Measurements from ENCODE around the gene HNRNPUL2. TPM values are rescaled to one million over a fixed set of nuclear protein-coding genes. Genes with fewer than 3 reads are reported as not detected.

The HNRNPUL2 gene
- total and polyA plus RNA-seq, 9 of the 15 experiments (the other 6 are each of a cell fraction or from before 2014, with no cell fraction given), result 0.89 to 44.3 (median 15.2) TPM

GRCh38 chr11:62665599-62666258, 61.5 kb downstream of the HNRNPUL2 start:
- in situ Hi-C loops (cut with MboI), result no loop called here
- CTCF ChIA-PET (ENCODE audit: low intra/inter-chr PET ratio), result interaction anchor here (0.7 kb wide), 1 partner anchor 35 kb away, joined by 3 read pairs; no protein-coding TSS in a partner anchor
- BruUV-seq (replicated peaks), result no TSS peak
- H2AFZ ChIP-seq (ENCODE audit: low read depth, low read length), result no peak overlapping the region
- under 1% methylated on average over 33 of the region's 39 CpGs for WGBS (ENCODE audit: insufficient coverage, low coverage, missing lambda C conversion rate)
- no peaks in the 10 kb centered on the region for H3K9me3 ChIP-seq (replicated peaks; ENCODE audit: control insufficient read depth, insufficient read depth, low read depth, low read length)
- peaks cover 81% of the 10 kb centered on the region for H3K79me2 ChIP-seq (ENCODE audit: control insufficient read depth, insufficient read depth, low read length)
- no peak for FAIRE-seq
- H3K4me1 ChIP-seq (replicated peaks in 1 of 2; ENCODE audit: control insufficient read depth in 2 of 2, insufficient read depth in 2 of 2, low read length in 2 of 2), result peaks cover 19 to 41% of the 10 kb centered on the region in 2 experiments; a peak in 4 of 5 replicates
- H3K9ac ChIP-seq (ENCODE audit: insufficient read depth in 1 of 2, low read depth in 2 of 2, low read length in 2 of 2), result peak overlapping the region; percentile 85 to 100
- peak; percentile 47 to 75 (median 66) for DNase-seq (ENCODE audit: extremely low read depth in 1 of 4, low spot score in 3 of 4)
- POLR2A ChIA-PET, result interaction anchor here (0.5 to 8.8 kb wide), 57 partner anchors 9 to 1072 kb away, joined by 3 to 161 read pairs (median 5); partner anchors contain the start of genes B3GAT3, EEF1G, EML3 and GANAB
- intact Hi-C loops (cut with micrococcal nuclease), result loop anchor here (2.0 to 5.0 kb wide), 2 partner anchors 19 to 177 kb away; partner anchors contain the start of gene GANAB
- no peaks in the 10 kb centered on the region for H3K9me1 ChIP-seq (ENCODE audit: control insufficient read depth, insufficient read depth, low read length)
- peak overlapping the region; percentile 73 for H3K4me3 ChIP-seq
- no peaks in the 10 kb centered on the region for H3K27me3 ChIP-seq (ENCODE audit: control insufficient read depth in 2 of 2, insufficient read depth in 2 of 2, low read length in 2 of 2)
- H3K4me2 ChIP-seq (ENCODE audit: insufficient read depth, low read length), result peak overlapping the region; percentile 97
- H4K20me1 ChIP-seq (replicated peaks; ENCODE audit: control insufficient read depth, insufficient read depth, low read length), result peaks cover 7% of the 10 kb centered on the region; the same call in 1 of the 2 replicates
- peak; percentile 32 for ATAC-seq
- H3K27ac ChIP-seq (ENCODE audit: extremely low read depth, low read depth, low read length), result peak overlapping the region; percentile 72
- H3K36me3 ChIP-seq (ENCODE audit: control insufficient read depth, insufficient read depth, low read length), result peaks cover 55% of the 10 kb centered on the region
- TF ChIP-seq HNRNPH1 (optimal IDR thresholded peaks at IDR 0.05; ENCODE audit: low read depth, low read length) (no peak), ZBTB11 (CRISPR knock-in tag; IDR thresholded peaks at IDR 0.05) (no peak), SAP30 (IDR thresholded peaks at IDR 0.05; ENCODE audit: borderline replicate concordance, insufficient read depth, low read depth, low read length, poor library complexity, severe bottlenecking) (peak; percentile 32), SP2 (IDR thresholded peaks at IDR 0.05; ENCODE audit: extremely low read depth, low read depth, low read length, poor library complexity, severe bottlenecking) (no peak), ZNF143 (CRISPR knock-in tag; IDR thresholded peaks at IDR 0.05) (peak; percentile 36; the same call in 1 of the 2 replicates), DLX4 (CRISPR knock-in tag; IDR thresholded peaks at IDR 0.05) (no peak), CBFA2T3 (IDR thresholded peaks at IDR 0.05) (no peak), KDM2B (CRISPR knock-in tag; IDR thresholded peaks at IDR 0.05) (no peak), CC2D1A (IDR thresholded peaks at IDR 0.05) (no peak)
- TF ChIP-seq, protein P1, sequence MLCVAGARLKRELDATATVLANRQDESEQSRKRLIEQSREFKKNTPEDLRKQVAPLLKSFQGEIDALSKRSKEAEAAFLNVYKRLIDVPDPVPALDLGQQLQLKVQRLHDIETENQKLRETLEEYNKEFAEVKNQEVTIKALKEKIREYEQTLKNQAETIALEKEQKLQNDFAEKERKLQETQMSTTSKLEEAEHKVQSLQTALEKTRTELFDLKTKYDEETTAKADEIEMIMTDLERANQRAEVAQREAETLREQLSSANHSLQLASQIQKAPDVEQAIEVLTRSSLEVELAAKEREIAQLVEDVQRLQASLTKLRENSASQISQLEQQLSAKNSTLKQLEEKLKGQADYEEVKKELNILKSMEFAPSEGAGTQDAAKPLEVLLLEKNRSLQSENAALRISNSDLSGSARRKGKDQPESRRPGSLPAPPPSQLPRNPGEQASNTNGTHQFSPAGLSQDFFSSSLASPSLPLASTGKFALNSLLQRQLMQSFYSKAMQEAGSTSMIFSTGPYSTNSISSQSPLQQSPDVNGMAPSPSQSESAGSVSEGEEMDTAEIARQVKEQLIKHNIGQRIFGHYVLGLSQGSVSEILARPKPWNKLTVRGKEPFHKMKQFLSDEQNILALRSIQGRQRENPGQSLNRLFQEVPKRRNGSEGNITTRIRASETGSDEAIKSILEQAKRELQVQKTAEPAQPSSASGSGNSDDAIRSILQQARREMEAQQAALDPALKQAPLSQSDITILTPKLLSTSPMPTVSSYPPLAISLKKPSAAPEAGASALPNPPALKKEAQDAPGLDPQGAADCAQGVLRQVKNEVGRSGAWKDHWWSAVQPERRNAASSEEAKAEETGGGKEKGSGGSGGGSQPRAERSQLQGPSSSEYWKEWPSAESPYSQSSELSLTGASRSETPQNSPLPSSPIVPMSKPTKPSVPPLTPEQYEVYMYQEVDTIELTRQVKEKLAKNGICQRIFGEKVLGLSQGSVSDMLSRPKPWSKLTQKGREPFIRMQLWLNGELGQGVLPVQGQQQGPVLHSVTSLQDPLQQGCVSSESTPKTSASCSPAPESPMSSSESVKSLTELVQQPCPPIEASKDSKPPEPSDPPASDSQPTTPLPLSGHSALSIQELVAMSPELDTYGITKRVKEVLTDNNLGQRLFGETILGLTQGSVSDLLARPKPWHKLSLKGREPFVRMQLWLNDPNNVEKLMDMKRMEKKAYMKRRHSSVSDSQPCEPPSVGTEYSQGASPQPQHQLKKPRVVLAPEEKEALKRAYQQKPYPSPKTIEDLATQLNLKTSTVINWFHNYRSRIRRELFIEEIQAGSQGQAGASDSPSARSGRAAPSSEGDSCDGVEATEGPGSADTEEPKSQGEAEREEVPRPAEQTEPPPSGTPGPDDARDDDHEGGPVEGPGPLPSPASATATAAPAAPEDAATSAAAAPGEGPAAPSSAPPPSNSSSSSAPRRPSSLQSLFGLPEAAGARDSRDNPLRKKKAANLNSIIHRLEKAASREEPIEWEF (CRISPR knock-in tag; IDR thresholded peaks at IDR 0.05), result no peak
